SK-N-SH treated with all-trans-retinoic acid at 6 μM for 48 hours (cell line): Measurements from ENCODE around the gene PPL.

Source experiments
- ARNTL ChIP-seq: fragments of 450-650 bp; formaldehyde crosslinking; IDR thresholded peaks from 2 replicates; pipeline ENCODE4 v1.5.0; 2020; ENCODE audit warnings: low read depth, mild to moderate bottlenecking, moderate library complexity, borderline replicate concordance
- BACH2 ChIP-seq: fragments of 250-450 bp; sonication (Bioruptor Pico); IDR thresholded peaks from 2 replicates; pipeline ENCODE4 v1.9.0; 2021; ENCODE audit warnings: mild to moderate bottlenecking, borderline replicate concordance
- CREB5 ChIP-seq: fragments of 250-450 bp; sonication (Bioruptor Pico); IDR thresholded peaks from 2 replicates; pipeline ENCODE4 v1.5.1; 2020; ENCODE audit warnings: low read depth, mild to moderate bottlenecking, moderate library complexity
- CSDC2 ChIP-seq: fragments of 250-450 bp; sonication (Bioruptor Pico); IDR thresholded peaks from 2 replicates; pipeline ENCODE4 v1.5.0; 2020; ENCODE audit warnings: mild to moderate bottlenecking, moderate library complexity
- POU6F1 ChIP-seq: fragments of 250-450 bp; sonication (Bioruptor Pico); IDR thresholded peaks from 2 replicates; pipeline ENCODE4 v1.8.0; 2021; ENCODE audit warnings: low read depth, mild to moderate bottlenecking, moderate library complexity, borderline replicate concordance
- PPARA ChIP-seq: fragments of 250-450 bp; sonication (Bioruptor Pico); IDR thresholded peaks from 2 replicates; pipeline ENCODE4 v1.5.0; 2020; ENCODE audit warnings: mild to moderate bottlenecking, borderline replicate concordance
- TCF4 ChIP-seq: fragments of 250-450 bp; sonication (Bioruptor Pico); IDR thresholded peaks from 2 replicates; pipeline ENCODE4 v1.8.0; 2021; ENCODE audit warnings: mild to moderate bottlenecking, moderate library complexity, borderline replicate concordance
- ZC3H10 ChIP-seq: fragments of 250-450 bp; sonication (Bioruptor Pico); IDR thresholded peaks from 2 replicates; pipeline ENCODE4 v1.5.1; 2021; ENCODE audit warnings: mild to moderate bottlenecking, moderate library complexity
- ZFP3 ChIP-seq: fragments of 250-450 bp; sonication (Bioruptor Pico); IDR thresholded peaks from 2 replicates; pipeline ENCODE4 v1.5.0; 2020; ENCODE audit warnings: mild to moderate bottlenecking, moderate library complexity
- TF ChIP-seq, protein P1 (sequence below): fragments of 250-450 bp; sonication (Bioruptor Pico); IDR thresholded peaks from 2 replicates; pipeline ENCODE4 v1.5.0; 2020; ENCODE audit warnings: mild to moderate bottlenecking, moderate library complexity
- TF ChIP-seq, protein P2 (sequence below): fragments of 250-450 bp; sonication (Bioruptor Pico); IDR thresholded peaks from 2 replicates; pipeline ENCODE4 v1.8.0; 2020; ENCODE audit warnings: mild to moderate bottlenecking, moderate library complexity, borderline replicate concordance

GRCh38 chr16:4870138-4870671, 66.7 kb downstream of the PPL start:
- no peak for TF ChIP-seq ARNTL (CRISPR knock-in tag)
- no peak for TF ChIP-seq BACH2 (CRISPR knock-in tag)
- no peak for TF ChIP-seq PPARA (CRISPR knock-in tag)
- TF ChIP-seq, protein P1, sequence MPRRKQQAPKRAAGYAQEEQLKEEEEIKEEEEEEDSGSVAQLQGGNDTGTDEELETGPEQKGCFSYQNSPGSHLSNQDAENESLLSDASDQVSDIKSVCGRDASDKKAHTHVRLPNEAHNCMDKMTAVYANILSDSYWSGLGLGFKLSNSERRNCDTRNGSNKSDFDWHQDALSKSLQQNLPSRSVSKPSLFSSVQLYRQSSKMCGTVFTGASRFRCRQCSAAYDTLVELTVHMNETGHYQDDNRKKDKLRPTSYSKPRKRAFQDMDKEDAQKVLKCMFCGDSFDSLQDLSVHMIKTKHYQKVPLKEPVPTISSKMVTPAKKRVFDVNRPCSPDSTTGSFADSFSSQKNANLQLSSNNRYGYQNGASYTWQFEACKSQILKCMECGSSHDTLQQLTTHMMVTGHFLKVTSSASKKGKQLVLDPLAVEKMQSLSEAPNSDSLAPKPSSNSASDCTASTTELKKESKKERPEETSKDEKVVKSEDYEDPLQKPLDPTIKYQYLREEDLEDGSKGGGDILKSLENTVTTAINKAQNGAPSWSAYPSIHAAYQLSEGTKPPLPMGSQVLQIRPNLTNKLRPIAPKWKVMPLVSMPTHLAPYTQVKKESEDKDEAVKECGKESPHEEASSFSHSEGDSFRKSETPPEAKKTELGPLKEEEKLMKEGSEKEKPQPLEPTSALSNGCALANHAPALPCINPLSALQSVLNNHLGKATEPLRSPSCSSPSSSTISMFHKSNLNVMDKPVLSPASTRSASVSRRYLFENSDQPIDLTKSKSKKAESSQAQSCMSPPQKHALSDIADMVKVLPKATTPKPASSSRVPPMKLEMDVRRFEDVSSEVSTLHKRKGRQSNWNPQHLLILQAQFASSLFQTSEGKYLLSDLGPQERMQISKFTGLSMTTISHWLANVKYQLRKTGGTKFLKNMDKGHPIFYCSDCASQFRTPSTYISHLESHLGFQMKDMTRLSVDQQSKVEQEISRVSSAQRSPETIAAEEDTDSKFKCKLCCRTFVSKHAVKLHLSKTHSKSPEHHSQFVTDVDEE = no peak
- no peak for TF ChIP-seq POU6F1 (CRISPR knock-in tag)
- no peak for TF ChIP-seq ZFP3 (CRISPR knock-in tag)
- no peak for TF ChIP-seq CREB5
- no peak for TF ChIP-seq ZC3H10 (CRISPR knock-in tag)
- no peak for TF ChIP-seq CSDC2 (CRISPR knock-in tag)
- TF ChIP-seq, protein P2, sequence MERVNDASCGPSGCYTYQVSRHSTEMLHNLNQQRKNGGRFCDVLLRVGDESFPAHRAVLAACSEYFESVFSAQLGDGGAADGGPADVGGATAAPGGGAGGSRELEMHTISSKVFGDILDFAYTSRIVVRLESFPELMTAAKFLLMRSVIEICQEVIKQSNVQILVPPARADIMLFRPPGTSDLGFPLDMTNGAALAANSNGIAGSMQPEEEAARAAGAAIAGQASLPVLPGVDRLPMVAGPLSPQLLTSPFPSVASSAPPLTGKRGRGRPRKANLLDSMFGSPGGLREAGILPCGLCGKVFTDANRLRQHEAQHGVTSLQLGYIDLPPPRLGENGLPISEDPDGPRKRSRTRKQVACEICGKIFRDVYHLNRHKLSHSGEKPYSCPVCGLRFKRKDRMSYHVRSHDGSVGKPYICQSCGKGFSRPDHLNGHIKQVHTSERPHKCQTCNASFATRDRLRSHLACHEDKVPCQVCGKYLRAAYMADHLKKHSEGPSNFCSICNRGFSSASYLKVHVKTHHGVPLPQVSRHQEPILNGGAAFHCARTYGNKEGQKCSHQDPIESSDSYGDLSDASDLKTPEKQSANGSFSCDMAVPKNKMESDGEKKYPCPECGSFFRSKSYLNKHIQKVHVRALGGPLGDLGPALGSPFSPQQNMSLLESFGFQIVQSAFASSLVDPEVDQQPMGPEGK (CRISPR knock-in tag) = no peak
- no peak for TF ChIP-seq TCF4 (CRISPR knock-in tag)
